ENCODE results near the gene HDAC3.
A peak's percentile ranks its signal among the peaks of the same experiment; 100 is the strongest.

HDAC3 gene

GRCh38 chr5:141630570-141631140 lies 6.0 kb downstream of the HDAC3 start:
- Histone ChIP-seq H3K9me3 (ENCODE audit: insufficient read depth, low read depth, low read length) (no peaks in the 10 kb centered on the region), H3K9me2 (replicated peaks; ENCODE audit: low read depth, low read length) (no peaks in the 10 kb centered on the region), H3F3A (ENCODE audit: low read depth) (no peaks in the 10 kb centered on the region), H3K36me3 (ENCODE audit: insufficient read depth, low read length) (peaks cover 46% of the 10 kb centered on the region; the same call in 1 of the 2 replicates), H3K4me3 (ENCODE audit: low read length, poor library complexity, severe bottlenecking) (no peak overlapping the region), H3K27me3 (ENCODE audit: insufficient read depth, low read length, poor library complexity, severe bottlenecking) (no peaks in the 10 kb centered on the region), H3K79me2 (ENCODE audit: insufficient read depth, low read length) (peaks cover 55% of the 10 kb centered on the region), H4K20me1 (ENCODE audit: insufficient read depth, low read length, poor library complexity, severe bottlenecking) (peaks cover 26% of the 10 kb centered on the region), H3K9ac (ENCODE audit: low read depth, low read length, poor library complexity, severe bottlenecking) (no peak overlapping the region), H3K4me2 (ENCODE audit: low read depth, low read length, poor library complexity, severe bottlenecking) (peak overlapping the region; percentile 8), H3K4me1 (ENCODE audit: insufficient read depth, low read length, poor library complexity, severe bottlenecking) (peaks cover 28% of the 10 kb centered on the region), H2AFZ (ENCODE audit: low read length) (no peak overlapping the region)
- no peak for TF ChIP-seq CTCF (conservative IDR thresholded peaks at IDR 0.05; ENCODE audit: low read length)
- no peak for TF ChIP-seq EZH2phosphoT487 (IDR thresholded peaks at IDR 0.05; ENCODE audit: borderline replicate concordance)

GRCh38 chr5:141628175-141628788 lies 8.4 kb downstream of the HDAC3 start:
- H2AFZ ChIP-seq (ENCODE audit: low read length), result no peak overlapping the region
- no peaks in the 10 kb centered on the region for H3K27me3 ChIP-seq (ENCODE audit: insufficient read depth, low read length, poor library complexity, severe bottlenecking)
- H3K4me3 ChIP-seq (ENCODE audit: low read length, poor library complexity, severe bottlenecking), result no peak overlapping the region
- H4K20me1 ChIP-seq (ENCODE audit: insufficient read depth, low read length, poor library complexity, severe bottlenecking), result peaks cover 11% of the 10 kb centered on the region
- TF ChIP-seq CTCF (conservative IDR thresholded peaks at IDR 0.05; ENCODE audit: low read length) (no peak), EZH2phosphoT487 (IDR thresholded peaks at IDR 0.05; ENCODE audit: borderline replicate concordance) (no peak)
- H3K9me2 ChIP-seq (replicated peaks; ENCODE audit: low read depth, low read length), result no peaks in the 10 kb centered on the region
- H3K4me1 ChIP-seq (ENCODE audit: insufficient read depth, low read length, poor library complexity, severe bottlenecking), result peaks cover 14% of the 10 kb centered on the region
- H3K79me2 ChIP-seq (ENCODE audit: insufficient read depth, low read length), result peaks cover 33% of the 10 kb centered on the region; the same call in 1 of the 2 replicates
- no peak overlapping the region for H3K9ac ChIP-seq (ENCODE audit: low read depth, low read length, poor library complexity, severe bottlenecking)
- peaks cover 59% of the 10 kb centered on the region; the same call in 1 of the 2 replicates for H3K36me3 ChIP-seq (ENCODE audit: insufficient read depth, low read length)
- H3K4me2 ChIP-seq (ENCODE audit: low read depth, low read length, poor library complexity, severe bottlenecking), result no peak overlapping the region
- H3F3A ChIP-seq (ENCODE audit: low read depth), result no peaks in the 10 kb centered on the region
- H3K9me3 ChIP-seq (ENCODE audit: insufficient read depth, low read depth, low read length), result no peaks in the 10 kb centered on the region

GRCh38 chr5:141623611-141624010 lies 13.0 kb downstream of the HDAC3 start:
- TF ChIP-seq CTCF (conservative IDR thresholded peaks at IDR 0.05; ENCODE audit: low read length), result no peak
- no peak for TF ChIP-seq EZH2phosphoT487 (IDR thresholded peaks at IDR 0.05; ENCODE audit: borderline replicate concordance)
- Histone ChIP-seq H3K4me3 (ENCODE audit: low read length, poor library complexity, severe bottlenecking) (no peak overlapping the region), H3F3A (ENCODE audit: low read depth) (no peaks in the 10 kb centered on the region), H3K9ac (ENCODE audit: low read depth, low read length, poor library complexity, severe bottlenecking) (no peak overlapping the region), H3K27me3 (ENCODE audit: insufficient read depth, low read length, poor library complexity, severe bottlenecking) (no peaks in the 10 kb centered on the region), H3K9me3 (ENCODE audit: insufficient read depth, low read depth, low read length) (no peaks in the 10 kb centered on the region), H3K36me3 (ENCODE audit: insufficient read depth, low read length) (peaks cover 67% of the 10 kb centered on the region; the same call in 1 of the 2 replicates), H4K20me1 (ENCODE audit: insufficient read depth, low read length, poor library complexity, severe bottlenecking) (peaks cover under 1% of the 10 kb centered on the region), H3K4me1 (ENCODE audit: insufficient read depth, low read length, poor library complexity, severe bottlenecking) (peaks cover 8% of the 10 kb centered on the region), H3K4me2 (ENCODE audit: low read depth, low read length, poor library complexity, severe bottlenecking) (peak overlapping the region; percentile 1), H2AFZ (ENCODE audit: low read length) (no peak overlapping the region), H3K79me2 (ENCODE audit: insufficient read depth, low read length) (peaks cover 1% of the 10 kb centered on the region; the same call in 1 of the 2 replicates), H3K9me2 (replicated peaks; ENCODE audit: low read depth, low read length) (no peaks in the 10 kb centered on the region)

Data from Loucy (cell line).